GM21825 (cell line): ENCODE data around the gene MDC1.

Source experiments
- ATAC-seq: cut with Tn5 transposase; IDR thresholded peaks from one replicate; pipeline ENCODE4 v1.9.1; 2021; ENCODE audit warnings: mild to moderate bottlenecking, moderate library complexity; ENCODE audit not compliant: unreplicated experiment

MDC1 gene

GRCh38 chr6:30748851-30749540, 31.9 kb upstream of the MDC1 start:
- no peak for ATAC-seq

- no peak for ATAC-seq
Measured at GRCh38 chr6:30747902-30748769, 31.1 kb upstream of the MDC1 start.

- no peak for ATAC-seq
Measured at GRCh38 chr6:30747300-30747687, 30.2 kb upstream of the MDC1 start.

GRCh38 chr6:30744054-30744805, 27.1 kb upstream of the MDC1 start, which contains the start of gene IER3:
IER3 (minus strand) TSS chr6:30744547; CDS start chr6:30744518, 29 bp downstream.
- ATAC-seq = peak; percentile 24

GRCh38 chr6:30743099-30744053, 26.3 kb upstream of the MDC1 start:
- ATAC-seq = peak; percentile 2

- ATAC-seq = peak; percentile 69
Measured at GRCh38 chr6:30742316-30743098, 25.4 kb upstream of the MDC1 start, which contains the start of gene FLOT1. FLOT1 (minus strand) TSS chr6:30742687; CDS start chr6:30742189, 498 bp downstream.

GRCh38 chr6:30741789-30742315, 24.8 kb upstream of the MDC1 start:
- no peak for ATAC-seq

GRCh38 chr6:30741063-30741779, 24.1 kb upstream of the MDC1 start:
- no peak for ATAC-seq

- no peak for ATAC-seq
Measured at GRCh38 chr6:30740540-30740870, 23.4 kb upstream of the MDC1 start.

- ATAC-seq = no peak
Measured at GRCh38 chr6:30738532-30738931, 21.5 kb upstream of the MDC1 start.

GRCh38 chr6:30735668-30736314, 18.7 kb upstream of the MDC1 start:
- no peak for ATAC-seq

GRCh38 chr6:30732237-30732943, 15.3 kb upstream of the MDC1 start:
- no peak for ATAC-seq

- ATAC-seq = peak; percentile 50
Measured at GRCh38 chr6:30730601-30731435, 13.7 kb upstream of the MDC1 start.

- no peak for ATAC-seq
Measured at GRCh38 chr6:30727920-30728553, 11.0 kb upstream of the MDC1 start.

- ATAC-seq = no peak
Measured at GRCh38 chr6:30726506-30727413, 9.7 kb upstream of the MDC1 start.
